H1 (cell line): Measurements from ENCODE around the gene GPHA2. TPM values are rescaled to one million over a fixed set of nuclear protein-coding genes. Genes with fewer than 3 reads are reported as not detected.

Experiments
- CTCF ChIA-PET: fragments of 300-600 bp; sonication (Branson Sonifier 250); formaldehyde crosslinking; loops from one replicate; lab custom pipeline; 2021; ENCODE audit not compliant: partially characterized antibody; lab: Charles Lee
- POLR2A ChIA-PET: fragments of 300-600 bp; sonication (Branson Sonifier 250); formaldehyde crosslinking; loops from one replicate; lab custom pipeline; 2021; ENCODE audit warnings: inconsistent platforms; ENCODE audit not compliant: partially characterized antibody; lab: Charles Lee
- DNase-seq, 2 experiments: peaks; one replicate each; pipeline versions ENCODE4 v3.0.0 to v3.0.0-alpha.2; 2010 to 2022; ENCODE audit warnings: low spot score in 2 of 2, low read depth in 1 of 2, mixed read lengths in 1 of 2
- FAIRE-seq: peaks from 2 replicates; lab custom pipeline; 2011; peaks lifted over from hg19 to GRCh38; lab: Jason Lieb, UNC
- H2AFZ ChIP-seq: 2 replicates; pipeline ENCODE4 v1.8.1; 2012; ENCODE audit warnings: low read length, inconsistent platforms
- H2AK5ac ChIP-seq: 2 replicates; pipeline ENCODE4 v1.6.1; 2013; ENCODE audit warnings: low read depth, low read length
- H2BK120ac ChIP-seq: replicated peaks from 2 replicates; pipeline ENCODE3; 2013; ENCODE audit warnings: low read depth, low read length, inconsistent platforms
- H2BK12ac ChIP-seq: 2 replicates; pipeline ENCODE4 v1.6.1; 2013; ENCODE audit warnings: low read depth, low read length
- H2BK15ac ChIP-seq: 2 replicates; pipeline ENCODE4 v1.6.1; 2013; ENCODE audit warnings: low read length
- H2BK20ac ChIP-seq: 2 replicates; pipeline ENCODE4 v1.6.1; 2013; ENCODE audit warnings: low read length
- H2BK5ac ChIP-seq: 2 replicates; pipeline ENCODE4 v1.6.1; 2013; ENCODE audit warnings: low read depth, low read length
- H3K14ac ChIP-seq: 2 replicates; pipeline ENCODE4 v1.6.1; 2013; ENCODE audit warnings: inconsistent platforms; ENCODE audit not compliant: insufficient read length
- H3K18ac ChIP-seq: 2 replicates; pipeline ENCODE4 v1.6.1; 2013; ENCODE audit warnings: low read length; ENCODE audit errors: extremely low read depth
- H3K23ac ChIP-seq: 2 replicates; pipeline ENCODE4 v1.6.1; 2013; ENCODE audit warnings: inconsistent platforms; ENCODE audit not compliant: insufficient read length
- H3K23me2 ChIP-seq: 2 replicates; pipeline ENCODE4 v1.6.1; 2013; ENCODE audit warnings: low read depth, low read length
- H3K27ac ChIP-seq: 2 replicates; pipeline ENCODE4 v1.6.1; 2011; ENCODE audit warnings: low read depth, low read length, inconsistent platforms
- H3K27me3 ChIP-seq, 4 experiments: replicated peaks in 1 of 4; 1 replicate in 1 of 4; 2 replicates in 3 of 4; pipeline versions ENCODE4 v1.6.1 to v1.8.1; 2011 to 2013; ENCODE audit warnings: low read length in 3 of 4, mild to moderate bottlenecking in 3 of 4, inconsistent platforms in 2 of 4, mixed read lengths in 2 of 4, moderate library complexity in 1 of 4; ENCODE audit not compliant: control insufficient read depth in 3 of 4, insufficient read depth in 3 of 4; ENCODE audit errors: extremely low read depth in 1 of 4
- H3K36me3 ChIP-seq, 4 experiments: 2 replicates each; pipeline versions ENCODE4 v1.6.1 to v1.8.1; 2011 to 2013; ENCODE audit warnings: mild to moderate bottlenecking in 4 of 4, low read length in 3 of 4, moderate library complexity in 2 of 4, control low read depth in 1 of 4, inconsistent platforms in 1 of 4; ENCODE audit not compliant: insufficient read depth in 4 of 4, control insufficient read depth in 2 of 4
- H3K4ac ChIP-seq: replicated peaks from 2 replicates; pipeline ENCODE3; 2013; ENCODE audit warnings: low read length, low read depth, mixed read lengths, inconsistent platforms; ENCODE audit not compliant: insufficient read length
- H3K4me1 ChIP-seq, 4 experiments: replicated peaks in 1 of 4; 1 replicate in 1 of 4; 2 replicates in 3 of 4; pipeline versions ENCODE4 v1.6.1 to v1.8.1; 2011 to 2013; ENCODE audit warnings: low read length in 3 of 4, inconsistent platforms in 2 of 4, mixed read lengths in 1 of 4; ENCODE audit not compliant: insufficient read depth in 4 of 4, control insufficient read depth in 3 of 4
- H3K4me2 ChIP-seq, 2 experiments: 2 replicates each; pipeline versions ENCODE4 v1.6.1 to v1.8.1; 2011 to 2013; ENCODE audit warnings: low read depth in 2 of 2, low read length in 2 of 2, control low read depth in 1 of 2, inconsistent platforms in 1 of 2, mild to moderate bottlenecking in 1 of 2; ENCODE audit not compliant: insufficient read depth in 1 of 2
- H3K4me3 ChIP-seq, 4 experiments: fragments of 200-600, 300-600 bp in 1 of 4; sonication (generic), shearing (Covaris generic), sonication (Bioruptor Twin) in 1 of 4; 2 replicates each; pipeline versions ENCODE4 v1.5.1 to v1.8.1; 2011 to 2016; ENCODE audit warnings: low read length in 4 of 4, low read depth in 3 of 4, control low read depth in 2 of 4, inconsistent platforms in 2 of 4, mild to moderate bottlenecking in 2 of 4, mixed read lengths in 1 of 4, moderate library complexity in 1 of 4; ENCODE audit not compliant: insufficient read depth in 2 of 4; ENCODE audit errors: extremely low read depth in 1 of 4
- H3K56ac ChIP-seq: replicated peaks from 2 replicates; pipeline ENCODE3; 2013; ENCODE audit warnings: low read depth, mild to moderate bottlenecking, mixed read lengths, low read length, inconsistent platforms; ENCODE audit not compliant: insufficient read length
- H3K79me1 ChIP-seq: 2 replicates; pipeline ENCODE4 v1.6.1; 2013; ENCODE audit warnings: low read depth, low read length, control low read depth
- H3K79me2 ChIP-seq, 2 experiments: 2 replicates each; pipeline versions ENCODE4 v1.6.1 to v1.8.1; 2012 to 2013; ENCODE audit warnings: low read length in 2 of 2, mild to moderate bottlenecking in 2 of 2, inconsistent platforms in 1 of 2; ENCODE audit not compliant: insufficient read depth in 2 of 2, control insufficient read depth in 1 of 2
- H3K9ac ChIP-seq, 4 experiments: replicated peaks in 1 of 4; 1 replicate in 1 of 4; 2 replicates in 3 of 4; pipeline versions ENCODE4 v1.6.1 to v1.8.1; 2011 to 2013; ENCODE audit warnings: low read depth in 3 of 4, low read length in 3 of 4, control low read depth in 2 of 4, mild to moderate bottlenecking in 2 of 4, moderate library complexity in 2 of 4, inconsistent platforms in 1 of 4; ENCODE audit errors: extremely low read depth in 1 of 4
- H3K9me3 ChIP-seq, 2 experiments: 2 replicates each; pipeline versions ENCODE4 v1.6.1 to v1.8.1; 2012 to 2013; ENCODE audit warnings: mild to moderate bottlenecking in 2 of 2, moderate library complexity in 2 of 2, control low read depth in 1 of 2, inconsistent platforms in 1 of 2, low read depth in 1 of 2, low read length in 1 of 2, mixed read lengths in 1 of 2; ENCODE audit not compliant: insufficient read depth in 2 of 2
- H4K20me1 ChIP-seq, 2 experiments: replicated peaks in 1 of 2; 2 replicates each; pipeline versions ENCODE3 to v1.8.1; 2011 to 2013; ENCODE audit warnings: inconsistent platforms in 2 of 2, low read length in 2 of 2, mild to moderate bottlenecking in 1 of 2; ENCODE audit not compliant: insufficient read depth in 2 of 2, control insufficient read depth in 1 of 2
- H4K5ac ChIP-seq: 2 replicates; pipeline ENCODE4 v1.6.1; 2013; ENCODE audit warnings: low read length, low read depth, mixed read lengths, inconsistent platforms; ENCODE audit not compliant: insufficient read length
- H4K8ac ChIP-seq: 2 replicates; pipeline ENCODE4 v1.8.0; 2013; ENCODE audit warnings: mild to moderate bottlenecking, moderate library complexity, low read length, inconsistent platforms; ENCODE audit not compliant: insufficient read depth; ENCODE audit errors: extremely low read depth
- H4K91ac ChIP-seq: replicated peaks from 2 replicates; pipeline ENCODE3; 2013; ENCODE audit warnings: low read length, mixed read lengths, inconsistent platforms; ENCODE audit not compliant: insufficient read length
- ASH2L ChIP-seq: fragments of 200-600, 300-600 bp; sonication (generic); IDR thresholded peaks from one replicate; pipeline ENCODE4 v1.7.1; 2017; ENCODE audit warnings: low read length
- CEBPB ChIP-seq: IDR thresholded peaks from 2 replicates; pipeline ENCODE4 v1.6.1; 2012; ENCODE audit warnings: low read depth, low read length
- KDM4A ChIP-seq: IDR thresholded peaks from one replicate; pipeline ENCODE4 v1.7.1; 2012; ENCODE audit warnings: low read depth, mild to moderate bottlenecking, moderate library complexity, low read length, inconsistent platforms; ENCODE audit not compliant: severe bottlenecking
- NRF1 ChIP-seq: IDR thresholded peaks from 2 replicates; pipeline ENCODE4 v1.6.1; 2011; ENCODE audit warnings: mild to moderate bottlenecking, low read depth, low read length, improper control_type of control experiment
- PHF8 ChIP-seq: fragments of 200-600 bp; sonication (generic); conservative IDR thresholded peaks from 2 replicates; pipeline ENCODE4 v1.7.1; 2012; ENCODE audit warnings: low read depth, mild to moderate bottlenecking, inconsistent platforms, low read length, moderate library complexity
- POLR2A ChIP-seq, 2 experiments: IDR thresholded peaks; 1 replicate in 1 of 2; 2 replicates in 1 of 2; pipeline ENCODE4 v1.6.1; 2011; ENCODE audit warnings: low read depth in 2 of 2, low read length in 2 of 2, mild to moderate bottlenecking in 2 of 2; ENCODE audit errors: control extremely low read depth in 1 of 2
- RAD21 ChIP-seq, 2 experiments: IDR thresholded peaks in 1 of 2; conservative IDR thresholded peaks in 1 of 2; 2 replicates each; pipeline ENCODE4 v1.6.1; 2011; ENCODE audit warnings: low read depth in 2 of 2, low read length in 2 of 2, improper control_type of control experiment in 1 of 2, inconsistent platforms in 1 of 2, mild to moderate bottlenecking in 1 of 2, moderate library complexity in 1 of 2
- RXRA ChIP-seq: IDR thresholded peaks from 2 replicates; pipeline ENCODE4 v1.6.1; 2011; ENCODE audit warnings: low read depth, mild to moderate bottlenecking, low read length, moderate library complexity; ENCODE audit not compliant: insufficient read depth
- SP1 ChIP-seq: IDR thresholded peaks from 2 replicates; pipeline ENCODE4 v1.6.1; 2011; ENCODE audit warnings: low read depth, low read length
- TBP ChIP-seq: IDR thresholded peaks from 2 replicates; pipeline ENCODE4 v1.6.1; 2011; ENCODE audit warnings: low read depth, low read length, improper control_type of control experiment
- TEAD4 ChIP-seq: IDR thresholded peaks from 2 replicates; pipeline ENCODE4 v1.6.1; 2012; ENCODE audit warnings: low read depth, low read length, inconsistent platforms, mixed read lengths
- WGBS, 2 experiments: shearing (Covaris generic) in 1 of 2; methylation state at CpG; one replicate each; pipeline versions ENCODE4 v1.1.6 to v1.1.7; 2013 to 2015; ENCODE audit warnings: low lambda C conversion rate in 2 of 2, mixed read lengths in 2 of 2, inconsistent platforms in 1 of 2, low coverage in 1 of 2, missing lambda C conversion rate in 1 of 2; ENCODE audit not compliant: insufficient replicate concordance in 2 of 2, insufficient coverage in 1 of 2, insufficient read length in 1 of 2; ENCODE audit errors: extremely low coverage in 1 of 2, missing lambda C conversion rate in 1 of 2; 5-methylcytosine and 5-hydroxymethylcytosine counted together
- polyA plus RNA-seq, 7 experiments: library from polyadenylated mRNA; depleted of rRNA in 3 of 7; stranded (reverse) in 5 of 7; unstranded in 2 of 7; fragments of >200 nt in 5 of 7; fragments of 200-250 nt in 2 of 7; gene quantifications; 1 replicate in 5 of 7; 2 replicates in 1 of 7; 4 replicates in 1 of 7; pipeline versions ENCODE4 v1.2.1 to v1.2.3, GENCODE V29; 2011 to 2013; ENCODE audit warnings: missing spikeins in 2 of 7, mixed read lengths in 2 of 7
- total RNA-seq: library from RNA; stranded (reverse); fragmentation: NEBNext Ultra II Directional; extraction: Animal tissue kit (Norgen Biotek cat#: 25700); gene quantifications from 2 replicates; pipeline ENCODE4 v1.2.1, GENCODE V29; 2021

The GPHA2 gene
- total and polyA plus RNA-seq, 2 of the 8 experiments (the other 6 are each of a cell fraction or from before 2014, with no cell fraction given), result 0.97 to 4.4 TPM

GRCh38 chr11:64916775-64917662 is 18.7 kb downstream of the GPHA2 start, which contains the start of gene ATG2A:
Gene ATG2A (minus strand): TSS chr11:64917209. CDS start chr11:64917135, 74 bp downstream.
- FAIRE-seq, result peak; percentile 99
- peak within 1 kb of the TSS; percentile 45 for H3K27ac ChIP-seq
- TF ChIP-seq TBP (peak; percentile 77), KDM4A (no peak), RAD21 (IDR thresholded peaks at IDR 0.05 in 1 of 2, conservative IDR thresholded peaks at IDR 0.05 in 1 of 2; ENCODE audit: low read depth in 2 of 2, low read length in 2 of 2) (no peak), POLR2A (IDR thresholded peaks at IDR 0.05; ENCODE audit: control extremely low read depth in 1 of 2, low read depth in 2 of 2, low read length in 2 of 2) (0 out of 3 replicates have a peak, but pooled peaks of 1 of the 2 experiments have one; percentile 36), NRF1 (peak; percentile 23; the same call in 1 of the 2 replicates), ASH2L (peak; percentile 39), CEBPB (peak; percentile 71), RXRA (no peak), PHF8 (peak; percentile 90), SP1 (peak; percentile 85; the same call in 1 of the 2 replicates), TEAD4 (no peak)

More at GRCh38 chr11:64916775-64917662, 18.7 kb downstream of the GPHA2 start, which contains the start of gene ATG2A:
- H3K9ac ChIP-seq, result peak within 1 kb of the TSS; percentile 82 to 98 (median 89)
- H2AK5ac ChIP-seq, result peak within 1 kb of the TSS; percentile 49; the same call in 1 of the 2 replicates
- H4K20me1 ChIP-seq, result peaks cover 0 to 2% of the 10 kb centered on the region in 2 experiments
- no peak within 1 kb of the TSS for H4K91ac ChIP-seq
- H3K9me3 ChIP-seq, result no peaks in the 10 kb centered on the region
- H3K4me3 ChIP-seq, result peak within 1 kb of the TSS; percentile 74 to 97 (median 93)
- H4K5ac ChIP-seq, result peak within 1 kb of the TSS; percentile 65
- peaks cover 0 to 3% (median 0%) of the 10 kb centered on the region in 4 experiments; a peak in 3 of 8 replicates for H3K36me3 ChIP-seq
- H2AFZ ChIP-seq, result peak within 1 kb of the TSS; percentile 38; the same call in 1 of the 2 replicates
- peak within 1 kb of the TSS; percentile 5; the same call in 1 of the 2 replicates for H2BK12ac ChIP-seq
- peak within 1 kb of the TSS; percentile 88; the same call in 1 of the 2 replicates for H4K8ac ChIP-seq
- peak; percentile 97 to 98 for DNase-seq
- POLR2A ChIA-PET, result interaction anchor here (1.0 to 1.5 kb wide), 6 partner anchors 7 to 55 kb away, joined by 3 to 6 read pairs (median 3); partner anchors contain the start of genes MAJIN and PPP2R5B
- peak within 1 kb of the TSS; percentile 57 for H3K4ac ChIP-seq
- 0 out of 2 replicates have a peak, but pooled peaks cover 3% of the 10 kb centered on the region for H3K79me1 ChIP-seq
- H3K4me2 ChIP-seq, result peak within 1 kb of the TSS; percentile 88 to 98
- no peak within 1 kb of the TSS for H2BK20ac ChIP-seq
- WGBS, 2 experiments, result 1% methylated on average over 52 of the region's 57 CpGs; no CpG with 5 or more reads in 1 of the 2 experiments
- H3K18ac ChIP-seq, result 0 out of 2 replicates have a peak within 1 kb of the TSS, but pooled peaks have one; percentile 81
- H2BK5ac ChIP-seq, result peak within 1 kb of the TSS; percentile 41
- no peak within 1 kb of the TSS for H3K14ac ChIP-seq
- CTCF ChIA-PET, result interaction anchor here (1.1 to 6.1 kb wide), 8 partner anchors 11 to 97 kb away, joined by 5 to 37 read pairs (median 8); partner anchors contain the start of genes ARL2, BATF2 and GPHA2
- no peak within 1 kb of the TSS for H2BK15ac ChIP-seq
- no peak within 1 kb of the TSS for H3K23ac ChIP-seq
- peaks cover 13% of the 10 kb centered on the region for H3K23me2 ChIP-seq
- H3K27me3 ChIP-seq, result no peaks in the 10 kb centered on the region
- H3K4me1 ChIP-seq, result peaks cover 0 to 11% (median 4%) of the 10 kb centered on the region in 4 experiments; a peak in 5 of 7 replicates
- no peak within 1 kb of the TSS for H3K56ac ChIP-seq
- H2BK120ac ChIP-seq, result peak within 1 kb of the TSS; percentile 37
- no peaks in the 10 kb centered on the region for H3K79me2 ChIP-seq
